ENCODE data around the gene PRKAR2A. TPM values are rescaled to one million over a fixed set of nuclear protein-coding genes. Genes with fewer than 3 reads are reported as not detected.
"Not testable (repeated sequence)": the region's sequence is repeated elsewhere in the genome, so short reads cannot be mapped to it uniquely, and the experiment has no call there.

PRKAR2A gene
- total RNA-seq, 1 donor from 2014 or later = 47.6 TPM

DNA sequence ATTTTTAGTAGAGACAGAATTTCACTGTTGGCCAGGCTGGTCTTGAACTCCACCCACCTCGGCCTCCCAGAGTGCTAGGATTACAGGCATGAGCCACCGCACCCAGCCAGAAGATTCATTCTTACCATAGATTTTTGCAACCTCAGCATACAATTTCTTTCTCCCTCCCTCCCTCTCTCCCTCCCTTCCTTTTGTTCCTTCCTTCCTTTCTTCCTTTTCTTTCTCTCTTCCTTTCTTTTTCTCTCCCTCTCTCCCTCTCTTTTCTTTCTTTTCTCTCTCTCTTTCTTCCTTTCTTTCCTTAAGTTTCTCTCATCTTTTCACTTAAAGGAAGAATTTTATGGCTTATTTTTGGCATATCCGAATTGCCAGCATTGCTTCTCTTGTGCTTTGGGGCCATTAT lies 58.0 kb downstream of the PRKAR2A start:
- Mint-ChIP-seq H3K4me1 (no peaks in the 10 kb centered on the region), H3K4me3 (no peak overlapping the region), H3K27me3 (ENCODE audit: low read depth) (no peaks in the 10 kb centered on the region), H3K9me3 (no peaks in the 10 kb centered on the region), H3K27ac (ENCODE audit: unreplicated experiment) (no peak overlapping the region), H3K36me3 (ENCODE audit: low read depth) (peaks cover 4% of the 10 kb centered on the region)
- DNase-seq (ENCODE audit: low read depth, low spot score) = no peak
- TF ChIP-seq, protein P1, sequence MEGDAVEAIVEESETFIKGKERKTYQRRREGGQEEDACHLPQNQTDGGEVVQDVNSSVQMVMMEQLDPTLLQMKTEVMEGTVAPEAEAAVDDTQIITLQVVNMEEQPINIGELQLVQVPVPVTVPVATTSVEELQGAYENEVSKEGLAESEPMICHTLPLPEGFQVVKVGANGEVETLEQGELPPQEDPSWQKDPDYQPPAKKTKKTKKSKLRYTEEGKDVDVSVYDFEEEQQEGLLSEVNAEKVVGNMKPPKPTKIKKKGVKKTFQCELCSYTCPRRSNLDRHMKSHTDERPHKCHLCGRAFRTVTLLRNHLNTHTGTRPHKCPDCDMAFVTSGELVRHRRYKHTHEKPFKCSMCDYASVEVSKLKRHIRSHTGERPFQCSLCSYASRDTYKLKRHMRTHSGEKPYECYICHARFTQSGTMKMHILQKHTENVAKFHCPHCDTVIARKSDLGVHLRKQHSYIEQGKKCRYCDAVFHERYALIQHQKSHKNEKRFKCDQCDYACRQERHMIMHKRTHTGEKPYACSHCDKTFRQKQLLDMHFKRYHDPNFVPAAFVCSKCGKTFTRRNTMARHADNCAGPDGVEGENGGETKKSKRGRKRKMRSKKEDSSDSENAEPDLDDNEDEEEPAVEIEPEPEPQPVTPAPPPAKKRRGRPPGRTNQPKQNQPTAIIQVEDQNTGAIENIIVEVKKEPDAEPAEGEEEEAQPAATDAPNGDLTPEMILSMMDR (conservative IDR thresholded peaks at IDR 0.05) = no peak

DNA sequence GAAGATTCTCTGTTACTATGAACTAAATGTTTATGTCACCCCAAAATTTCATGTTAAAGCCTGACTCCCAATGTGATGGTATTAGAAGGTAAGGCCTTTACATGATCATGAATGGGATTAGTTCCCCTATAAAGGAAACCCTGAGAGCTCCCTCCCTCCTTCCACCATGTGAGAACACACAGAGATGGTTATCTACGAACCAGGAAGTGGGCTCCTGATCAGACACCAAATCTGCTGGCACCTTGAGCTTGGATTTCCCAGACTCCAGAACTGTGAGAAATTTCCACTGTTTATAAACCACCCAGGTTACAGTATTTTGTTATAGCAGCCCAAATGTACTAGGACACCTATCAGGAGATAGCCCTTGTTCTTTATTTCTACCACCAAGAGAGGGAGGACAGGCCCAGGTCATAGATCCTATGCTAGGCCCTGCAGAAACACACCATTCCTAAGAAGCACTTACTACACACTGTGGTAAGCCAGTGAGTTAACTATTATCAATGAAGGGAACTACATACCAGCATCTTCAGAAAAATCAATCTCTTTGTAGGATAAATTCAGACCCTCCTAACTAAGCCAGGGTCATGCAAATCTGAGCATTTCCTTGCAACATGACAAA lies 59.0 kb downstream of the PRKAR2A start:
- Mint-ChIP-seq H3K36me3 (ENCODE audit: low read depth) (peaks cover 5% of the 10 kb centered on the region), H3K27me3 (ENCODE audit: low read depth) (no peaks in the 10 kb centered on the region), H3K9me3 (no peaks in the 10 kb centered on the region), H3K4me3 (no peak overlapping the region), H3K27ac (ENCODE audit: unreplicated experiment) (no peak overlapping the region), H3K4me1 (no peaks in the 10 kb centered on the region)
- TF ChIP-seq, protein P1 (conservative IDR thresholded peaks at IDR 0.05) = no peak
- DNase-seq (ENCODE audit: low read depth, low spot score) = no peak

DNA sequence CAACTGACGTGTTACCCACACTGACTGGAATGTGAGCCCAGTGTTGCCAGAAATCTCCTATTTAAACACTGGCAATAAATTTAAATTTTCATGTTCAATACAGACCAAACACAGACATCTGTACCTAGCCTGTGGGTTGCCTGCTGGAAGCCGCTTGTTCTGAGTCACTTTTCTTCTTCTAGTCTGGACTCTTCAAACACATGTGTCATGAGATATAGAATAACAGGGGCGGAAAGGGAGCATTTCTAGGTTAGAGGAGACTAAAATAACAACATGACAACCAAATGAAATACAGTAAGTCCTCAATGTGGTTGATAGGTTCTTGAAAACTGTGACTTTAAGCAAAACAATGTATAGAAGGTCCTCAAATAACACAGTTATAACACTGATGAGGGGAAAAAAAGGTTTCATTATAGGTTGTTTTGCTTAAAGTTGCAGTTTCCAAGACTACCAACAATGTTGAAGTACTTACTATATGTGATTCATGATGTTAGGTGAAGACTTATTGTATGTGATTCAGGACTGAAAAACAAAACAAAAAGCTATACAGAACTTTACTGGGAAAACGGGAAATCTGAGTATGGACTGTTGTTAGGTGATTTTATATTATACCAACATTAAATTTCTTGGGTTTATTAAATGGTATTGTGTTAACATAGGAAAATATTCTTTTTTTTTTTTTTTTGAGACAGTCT lies 63.1 kb downstream of the PRKAR2A start:
- Mint-ChIP-seq H3K36me3 (ENCODE audit: low read depth) (peaks cover 5% of the 10 kb centered on the region), H3K27ac (ENCODE audit: unreplicated experiment) (no peak overlapping the region), H3K27me3 (ENCODE audit: low read depth) (no peaks in the 10 kb centered on the region), H3K4me3 (no peak overlapping the region), H3K9me3 (no peaks in the 10 kb centered on the region), H3K4me1 (no peaks in the 10 kb centered on the region)
- TF ChIP-seq, protein P1 (conservative IDR thresholded peaks at IDR 0.05) = no peak
- DNase-seq (ENCODE audit: low read depth, low spot score) = no peak

DNA sequence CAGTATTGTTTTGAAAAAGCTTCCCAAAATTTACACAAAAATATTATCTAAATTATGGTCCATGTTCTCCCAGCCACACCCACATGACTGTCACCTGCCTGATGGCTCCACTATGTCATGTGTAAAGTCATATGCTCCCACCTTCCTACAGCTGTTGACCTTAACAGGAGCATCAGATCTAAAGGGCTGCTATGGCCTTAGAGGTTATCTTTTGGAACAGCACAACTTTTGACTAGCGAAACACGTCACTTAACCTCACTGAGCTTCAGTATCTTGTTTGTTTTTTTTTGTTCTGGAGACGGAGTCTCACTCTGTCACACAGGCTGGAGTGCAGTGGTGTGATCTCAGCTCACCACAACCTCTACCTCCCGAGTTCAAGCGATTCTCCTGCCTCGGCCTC lies 64.4 kb downstream of the PRKAR2A start:
- H3K4me1 Mint-ChIP-seq = no peaks in the 10 kb centered on the region
- H3K4me3 Mint-ChIP-seq = no peak overlapping the region
- no peaks in the 10 kb centered on the region for H3K9me3 Mint-ChIP-seq
- H3K27me3 Mint-ChIP-seq (ENCODE audit: low read depth) = no peaks in the 10 kb centered on the region
- H3K36me3 Mint-ChIP-seq (ENCODE audit: low read depth) = peaks cover 5% of the 10 kb centered on the region
- DNase-seq (ENCODE audit: low read depth, low spot score) = no peak
- TF ChIP-seq, protein P1 (conservative IDR thresholded peaks at IDR 0.05) = no peak
- peak overlapping the region; percentile 67 for H3K27ac Mint-ChIP-seq (ENCODE audit: unreplicated experiment)

DNA sequence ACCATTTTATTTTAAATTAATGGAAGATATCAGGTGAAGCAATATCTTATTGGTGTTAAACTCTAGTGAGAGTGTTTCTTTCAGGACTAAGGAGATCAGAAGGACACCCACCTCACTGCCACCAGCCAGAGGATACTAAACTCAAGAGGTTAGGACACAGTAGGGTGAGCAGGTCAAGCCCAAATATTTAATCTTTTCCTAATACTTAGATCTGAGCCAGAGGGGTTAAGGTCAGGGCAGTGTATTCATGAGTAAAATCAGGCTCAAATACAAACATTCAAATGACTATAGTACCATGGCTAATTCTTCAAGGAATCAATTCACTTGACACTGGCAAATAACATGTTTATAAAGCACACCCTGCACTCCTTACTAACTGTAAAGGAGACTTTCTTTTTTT lies 65.6 kb downstream of the PRKAR2A start:
- no peak for DNase-seq (ENCODE audit: low read depth, low spot score)

DNA sequence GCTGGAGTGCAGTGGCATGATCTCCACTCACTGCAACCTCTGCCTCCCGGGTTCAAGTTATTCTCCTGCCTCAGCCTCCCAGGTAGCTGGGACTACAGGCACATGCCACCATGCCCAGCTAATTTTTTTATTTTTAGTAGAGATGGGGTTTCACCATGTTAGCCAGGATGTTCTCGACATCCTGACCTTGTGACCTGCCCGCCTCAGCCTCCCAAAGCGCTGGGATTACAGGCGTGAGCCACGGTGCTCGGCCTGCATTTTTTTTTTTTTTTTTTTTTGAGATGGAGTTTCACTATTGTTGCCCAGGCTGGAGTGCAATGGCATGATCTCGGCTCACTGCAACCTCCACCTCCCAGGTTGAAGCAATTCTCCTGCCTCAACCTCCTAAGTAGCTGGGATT lies 69.1 kb downstream of the PRKAR2A start:
- DNase-seq (ENCODE audit: low read depth, low spot score); H3K4me3 Mint-ChIP-seq; H3K27ac Mint-ChIP-seq (ENCODE audit: unreplicated experiment); H3K9me3 Mint-ChIP-seq; H3K27me3 Mint-ChIP-seq (ENCODE audit: low read depth); H3K4me1 Mint-ChIP-seq; H3K36me3 Mint-ChIP-seq (ENCODE audit: low read depth): not testable (repeated sequence)

More for the DNA sequence above, 65.6 kb downstream of the PRKAR2A start:
- Mint-ChIP-seq H3K36me3 (ENCODE audit: low read depth) (peaks cover 5% of the 10 kb centered on the region), H3K4me1 (peaks cover 4% of the 10 kb centered on the region), H3K9me3 (no peaks in the 10 kb centered on the region), H3K27me3 (ENCODE audit: low read depth) (no peaks in the 10 kb centered on the region), H3K4me3 (no peak overlapping the region), H3K27ac (ENCODE audit: unreplicated experiment) (no peak overlapping the region)
- TF ChIP-seq, protein P1 (conservative IDR thresholded peaks at IDR 0.05) = no peak

All from neural crest cell (in vitro differentiated cells).